Measurements from ENCODE around the gene NEURL1. TPM values are rescaled to one million over a fixed set of nuclear protein-coding genes. Genes with fewer than 3 reads are reported as not detected.

NEURL1 gene
- total RNA-seq, 1 experiment from 2014 or later: 0.84 TPM

DNA sequence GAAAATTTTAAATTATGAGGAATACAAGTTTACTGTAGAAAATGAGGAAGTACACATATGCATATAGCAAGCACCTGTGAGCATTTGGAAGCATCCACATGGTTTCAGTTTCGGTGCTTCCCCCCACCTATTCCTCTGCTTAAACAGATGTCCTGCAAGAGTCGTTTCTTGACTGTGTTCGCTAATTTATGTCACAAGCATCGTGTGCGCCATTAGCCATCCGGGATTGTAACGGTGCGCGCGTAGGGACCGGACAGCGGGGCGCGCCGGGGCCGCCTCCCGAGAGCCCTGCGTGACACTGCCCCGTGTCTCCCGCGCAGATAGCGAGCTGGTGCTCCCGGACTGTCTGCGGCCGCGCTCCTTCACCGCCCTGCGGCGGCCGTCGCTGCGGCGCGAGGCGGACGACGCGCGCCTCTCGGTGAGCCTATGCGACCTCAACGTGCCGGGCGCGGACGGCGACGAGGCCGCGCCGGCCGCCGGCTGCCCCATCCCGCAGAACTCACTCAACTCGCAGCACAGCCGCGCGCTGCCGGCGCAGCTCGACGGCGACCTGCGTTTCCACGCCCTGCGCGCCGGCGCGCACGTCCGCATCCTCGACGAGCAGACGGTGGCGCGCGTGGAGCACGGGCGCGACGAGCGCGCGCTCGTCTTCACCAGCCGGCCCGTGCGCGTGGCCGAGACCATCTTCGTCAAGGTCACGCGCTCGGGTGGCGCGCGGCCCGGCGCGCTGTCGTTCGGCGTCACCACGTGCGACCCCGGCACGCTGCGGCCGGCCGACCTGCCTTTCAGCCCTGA, 90.9 kb downstream of the NEURL1 start:
- intact Hi-C loops (cut with micrococcal nuclease; ENCODE audit: unreplicated experiment): no loop called here
- Mint-ChIP-seq H3K27me3 (ENCODE audit: insufficient read depth, unreplicated experiment) (no peaks in the 10 kb centered on the region), H3K36me3 (ENCODE audit: insufficient read depth, unreplicated experiment) (no peaks in the 10 kb centered on the region), H3K27ac (ENCODE audit: unreplicated experiment) (no peak overlapping the region), H3K4me1 (ENCODE audit: low read depth, unreplicated experiment) (no peaks in the 10 kb centered on the region), H3K4me3 (ENCODE audit: unreplicated experiment) (no peak overlapping the region), H3K9me3 (ENCODE audit: unreplicated experiment) (peaks cover 16% of the 10 kb centered on the region)
- TF ChIP-seq, protein P1, sequence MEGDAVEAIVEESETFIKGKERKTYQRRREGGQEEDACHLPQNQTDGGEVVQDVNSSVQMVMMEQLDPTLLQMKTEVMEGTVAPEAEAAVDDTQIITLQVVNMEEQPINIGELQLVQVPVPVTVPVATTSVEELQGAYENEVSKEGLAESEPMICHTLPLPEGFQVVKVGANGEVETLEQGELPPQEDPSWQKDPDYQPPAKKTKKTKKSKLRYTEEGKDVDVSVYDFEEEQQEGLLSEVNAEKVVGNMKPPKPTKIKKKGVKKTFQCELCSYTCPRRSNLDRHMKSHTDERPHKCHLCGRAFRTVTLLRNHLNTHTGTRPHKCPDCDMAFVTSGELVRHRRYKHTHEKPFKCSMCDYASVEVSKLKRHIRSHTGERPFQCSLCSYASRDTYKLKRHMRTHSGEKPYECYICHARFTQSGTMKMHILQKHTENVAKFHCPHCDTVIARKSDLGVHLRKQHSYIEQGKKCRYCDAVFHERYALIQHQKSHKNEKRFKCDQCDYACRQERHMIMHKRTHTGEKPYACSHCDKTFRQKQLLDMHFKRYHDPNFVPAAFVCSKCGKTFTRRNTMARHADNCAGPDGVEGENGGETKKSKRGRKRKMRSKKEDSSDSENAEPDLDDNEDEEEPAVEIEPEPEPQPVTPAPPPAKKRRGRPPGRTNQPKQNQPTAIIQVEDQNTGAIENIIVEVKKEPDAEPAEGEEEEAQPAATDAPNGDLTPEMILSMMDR (IDR thresholded peaks at IDR 0.05; ENCODE audit: insufficient read depth in 1 of 2, low read depth in 1 of 2, low read length in 1 of 2, severe bottlenecking in 1 of 2, unreplicated experiment in 1 of 2): no peak
- BruUV-seq (replicated peaks): no TSS peak
- ChIA-PET CTCF (no interaction called here), POLR2A (no interaction called here)
- Histone ChIP-seq H3K4me3 (ENCODE audit: low read depth, low read length) (no peak overlapping the region), H3K27me3 (replicated peaks; ENCODE audit: control insufficient read depth, insufficient read depth, low read length) (no peaks in the 10 kb centered on the region), H3K4me1 (peaks cover under 1% of the 10 kb centered on the region), H3K9me3 (peaks cover 4% of the 10 kb centered on the region; the same call in 1 of the 2 replicates), H3K36me3 (ENCODE audit: control insufficient read depth, insufficient read depth, low read length) (no peaks in the 10 kb centered on the region)
- no peak for DNase-seq

DNA sequence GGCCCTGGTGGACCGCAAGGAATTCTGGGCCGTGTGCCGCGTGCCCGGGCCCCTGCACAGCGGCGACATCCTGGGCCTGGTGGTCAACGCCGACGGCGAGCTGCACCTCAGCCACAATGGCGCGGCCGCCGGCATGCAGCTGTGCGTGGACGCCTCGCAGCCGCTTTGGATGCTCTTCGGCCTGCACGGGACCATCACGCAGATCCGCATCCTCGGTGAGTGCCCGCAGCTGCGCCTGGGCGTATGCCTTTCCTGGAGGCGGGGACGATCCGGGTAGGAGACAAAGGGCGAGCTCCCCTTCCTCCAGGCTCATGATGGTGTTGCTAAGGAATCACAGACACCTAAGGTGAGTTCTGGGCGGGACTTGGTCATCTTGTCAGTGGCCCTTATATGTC, 91.5 kb downstream of the NEURL1 start:
- BruUV-seq (replicated peaks): no TSS peak
- Histone ChIP-seq H3K9me3 (peaks cover 4% of the 10 kb centered on the region; the same call in 1 of the 2 replicates), H3K4me1 (no peaks in the 10 kb centered on the region), H3K27me3 (replicated peaks; ENCODE audit: control insufficient read depth, insufficient read depth, low read length) (no peaks in the 10 kb centered on the region), H3K36me3 (ENCODE audit: control insufficient read depth, insufficient read depth, low read length) (no peaks in the 10 kb centered on the region), H3K4me3 (ENCODE audit: low read depth, low read length) (no peak overlapping the region)
- Mint-ChIP-seq H3K4me3 (ENCODE audit: unreplicated experiment) (no peak overlapping the region), H3K27me3 (ENCODE audit: insufficient read depth, unreplicated experiment) (no peaks in the 10 kb centered on the region), H3K27ac (ENCODE audit: unreplicated experiment) (no peak overlapping the region), H3K36me3 (ENCODE audit: insufficient read depth, unreplicated experiment) (no peaks in the 10 kb centered on the region), H3K9me3 (ENCODE audit: unreplicated experiment) (peaks cover 16% of the 10 kb centered on the region), H3K4me1 (ENCODE audit: low read depth, unreplicated experiment) (no peaks in the 10 kb centered on the region)
- POLR2A ChIA-PET: no interaction called here
- TF ChIP-seq, protein P1 (IDR thresholded peaks at IDR 0.05; ENCODE audit: insufficient read depth in 1 of 2, low read depth in 1 of 2, low read length in 1 of 2, severe bottlenecking in 1 of 2, unreplicated experiment in 1 of 2): no peak
- intact Hi-C loops (cut with micrococcal nuclease; ENCODE audit: unreplicated experiment): no loop called here
- CTCF ChIA-PET: interaction anchor here (0.7 kb wide), 1 partner anchor 1082 kb away, joined by 6 read pairs; no protein-coding TSS in a partner anchor
- DNase-seq: no peak

DNA sequence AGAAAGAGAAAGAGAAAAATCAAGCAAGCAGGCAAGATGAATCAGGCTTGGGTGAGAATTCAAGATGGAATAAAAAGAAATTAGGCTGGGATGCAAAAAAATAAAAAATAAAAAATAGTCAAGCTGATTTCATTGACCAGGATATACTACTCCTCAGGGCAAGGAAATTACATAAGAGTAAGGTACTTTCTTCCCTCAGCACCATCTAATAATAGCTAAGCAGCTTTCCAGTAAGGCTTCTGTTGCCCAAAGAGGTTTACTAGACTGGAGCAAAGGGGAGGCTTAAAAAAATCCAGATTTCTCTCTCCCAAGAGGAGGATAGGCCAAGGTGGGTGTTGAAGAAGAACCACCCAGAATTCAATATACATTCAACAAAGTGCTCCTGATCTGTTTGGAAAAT, 93.6 kb downstream of the NEURL1 start:
- Histone ChIP-seq H3K36me3 (ENCODE audit: control insufficient read depth, insufficient read depth, low read length) (no peaks in the 10 kb centered on the region), H3K4me1 (no peaks in the 10 kb centered on the region), H3K4me3 (ENCODE audit: low read depth, low read length) (no peak overlapping the region), H3K27me3 (replicated peaks; ENCODE audit: control insufficient read depth, insufficient read depth, low read length) (no peaks in the 10 kb centered on the region), H3K9me3 (peaks cover 4% of the 10 kb centered on the region; the same call in 1 of the 2 replicates)
- no TSS peak for BruUV-seq (replicated peaks)
- TF ChIP-seq, protein P1 (IDR thresholded peaks at IDR 0.05; ENCODE audit: insufficient read depth in 1 of 2, low read depth in 1 of 2, low read length in 1 of 2, severe bottlenecking in 1 of 2, unreplicated experiment in 1 of 2): no peak
- Mint-ChIP-seq H3K27ac (ENCODE audit: unreplicated experiment) (no peak overlapping the region), H3K4me1 (ENCODE audit: low read depth, unreplicated experiment) (no peaks in the 10 kb centered on the region), H3K9me3 (ENCODE audit: unreplicated experiment) (peaks cover 16% of the 10 kb centered on the region), H3K36me3 (ENCODE audit: insufficient read depth, unreplicated experiment) (no peaks in the 10 kb centered on the region), H3K27me3 (ENCODE audit: insufficient read depth, unreplicated experiment) (no peaks in the 10 kb centered on the region), H3K4me3 (ENCODE audit: unreplicated experiment) (no peak overlapping the region)
- ChIA-PET CTCF (no interaction called here), POLR2A (no interaction called here)
- intact Hi-C loops (cut with micrococcal nuclease; ENCODE audit: unreplicated experiment): no loop called here
- DNase-seq: no peak

Data from Caco-2 (cell line).